ENCODE measurements around the gene PF4V1.

- no peak for TF ChIP-seq GATA3 (IDR thresholded peaks at IDR 0.05; ENCODE audit: low read depth, low read length)
- TF ChIP-seq GATA2 (IDR thresholded peaks at IDR 0.05; ENCODE audit: low read depth, low read length): no peak
Measured at GRCh38 chr4:73872316-73873108, 19.4 kb downstream of the PF4V1 start.
